Hepatocyte (in vitro differentiated cells): ENCODE data around the gene NUBPL. TPM values are rescaled to one million over a fixed set of nuclear protein-coding genes. Genes with fewer than 3 reads are reported as not detected.

Experiments used
- DNase-seq: peaks from one replicate; pipeline ENCODE4 v3.0.0-alpha.2; 2016; ENCODE audit warnings: low spot score
- H2AFZ ChIP-seq: fragments of 200-600 bp; sonication (generic); 2 replicates; pipeline ENCODE4 v1.6.0; 2016; ENCODE audit warnings: antibody characterized with exemption, mild to moderate bottlenecking
- H3K27ac ChIP-seq: fragments of 200-600 bp; sonication (generic); 2 replicates; pipeline ENCODE4 v1.5.1; 2016; ENCODE audit warnings: mild to moderate bottlenecking
- H3K27me3 ChIP-seq: fragments of 200-600 bp; sonication (generic); 2 replicates; pipeline ENCODE4 v1.6.1; 2016
- H3K36me3 ChIP-seq: fragments of 200-600 bp; sonication (generic); replicated peaks from 2 replicates; pipeline ENCODE4 v1.5.1; 2016; ENCODE audit warnings: low read depth; ENCODE audit not compliant: insufficient read depth
- H3K4me1 ChIP-seq: fragments of 200-600 bp; sonication (generic); 2 replicates; pipeline ENCODE4 v1.5.1; 2016; ENCODE audit warnings: mild to moderate bottlenecking, moderate library complexity; ENCODE audit not compliant: insufficient read depth
- H3K4me2 ChIP-seq: fragments of 200-600 bp; sonication (generic); 2 replicates; pipeline ENCODE4 v1.6.0; 2016
- H3K4me3 ChIP-seq: fragments of 200-600 bp; sonication (generic); 2 replicates; pipeline ENCODE4 v1.5.1; 2016; ENCODE audit warnings: mild to moderate bottlenecking
- H3K79me2 ChIP-seq: fragments of 200-600 bp; sonication (generic); 2 replicates; pipeline ENCODE4 v1.6.0; 2017; ENCODE audit warnings: mild to moderate bottlenecking
- H3K9me2 ChIP-seq: fragments of 200-600 bp; sonication (generic); replicated peaks from 2 replicates; pipeline ENCODE4 v1.6.0; 2017; ENCODE audit warnings: mild to moderate bottlenecking; ENCODE audit not compliant: insufficient read depth
- H3K9me3 ChIP-seq: fragments of 200-600 bp; sonication (generic); 2 replicates; pipeline ENCODE4 v1.5.1; 2016; ENCODE audit warnings: low read depth, mild to moderate bottlenecking
- H4K20me1 ChIP-seq: fragments of 200-600 bp; sonication (generic); 2 replicates; pipeline ENCODE4 v1.6.0; 2016; ENCODE audit warnings: mild to moderate bottlenecking; ENCODE audit not compliant: insufficient read depth, poor library complexity, severe bottlenecking
- EZH2 ChIP-seq: fragments of 200-600 bp; sonication (generic); IDR thresholded peaks from 2 replicates; pipeline ENCODE4 v1.6.1; 2016; ENCODE audit warnings: antibody characterized with exemption, mild to moderate bottlenecking, borderline replicate concordance
- EZH2phosphoT487 ChIP-seq: fragments of 200-600 bp; sonication (generic); IDR thresholded peaks from one replicate; pipeline ENCODE4 v1.6.1; 2018; ENCODE audit warnings: antibody characterized with exemption, mild to moderate bottlenecking, low read depth, moderate library complexity; ENCODE audit not compliant: unreplicated experiment, severe bottlenecking
- WGBS: methylation state at CpG from one replicate; pipeline ENCODE4 v1.1.6; 2016; ENCODE audit warnings: low lambda C conversion rate; ENCODE audit errors: missing lambda C conversion rate; 5-methylcytosine and 5-hydroxymethylcytosine counted together
- polyA plus RNA-seq: library from polyadenylated mRNA; unstranded; fragments of >200 nt; fragmentation: Nextera tagmentation; extraction: Ambion mirVana; gene quantifications from 2 replicates; pipeline ENCODE4 v1.2.1, GENCODE V29; 2016
- total RNA-seq: library from RNA; depleted of rRNA; stranded (reverse); fragments of >200 nt; gene quantifications from 2 replicates; pipeline ENCODE4 v1.2.3, GENCODE V29; 2014
- TF ChIP-seq, protein P1 (sequence below): fragments of 200-600 bp; sonication (generic); IDR thresholded peaks from 2 replicates; pipeline ENCODE4 v1.5.1; 2016; ENCODE audit warnings: antibody characterized with exemption, mild to moderate bottlenecking; ENCODE audit not compliant: poor library complexity

The NUBPL gene
- total and polyA plus RNA-seq, 2 experiments from 2014 or later, result 7.4 to 14.8 TPM

DNA sequence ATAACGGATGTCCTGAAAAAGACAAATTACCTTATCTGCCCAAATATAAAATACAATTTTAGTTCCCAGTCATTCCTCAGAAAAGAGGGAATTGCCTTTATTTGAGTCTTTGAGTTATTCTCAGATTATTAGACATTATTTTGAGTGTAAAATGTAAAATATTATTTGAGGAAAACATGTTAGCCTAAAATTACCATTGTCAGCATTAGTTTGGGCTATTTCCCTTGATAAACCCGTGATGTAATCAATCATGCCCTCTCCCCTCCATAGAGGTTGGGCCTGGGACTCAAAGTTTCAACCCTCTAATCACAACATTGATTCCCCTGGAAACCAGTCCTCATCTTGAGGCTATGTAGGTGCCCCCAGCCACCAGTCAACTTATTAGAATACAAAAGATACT is 213.4 kb downstream of the NUBPL start:
- H2AFZ ChIP-seq, result no peak overlapping the region
- H3K4me2 ChIP-seq, result no peak overlapping the region
- no peaks in the 10 kb centered on the region for H3K36me3 ChIP-seq
- no peaks in the 10 kb centered on the region for H3K27me3 ChIP-seq
- 99% methylated on average over 2 of the region's 2 CpGs for WGBS
- no peaks in the 10 kb centered on the region for H3K9me2 ChIP-seq
- no peaks in the 10 kb centered on the region for H3K9me3 ChIP-seq
- H3K4me1 ChIP-seq, result no peaks in the 10 kb centered on the region
- H4K20me1 ChIP-seq, result no peaks in the 10 kb centered on the region
- H3K79me2 ChIP-seq, result no peaks in the 10 kb centered on the region
- H3K4me3 ChIP-seq, result no peak overlapping the region
- no peak for TF ChIP-seq EZH2phosphoT487
- TF ChIP-seq EZH2, result no peak
- TF ChIP-seq, protein P1, sequence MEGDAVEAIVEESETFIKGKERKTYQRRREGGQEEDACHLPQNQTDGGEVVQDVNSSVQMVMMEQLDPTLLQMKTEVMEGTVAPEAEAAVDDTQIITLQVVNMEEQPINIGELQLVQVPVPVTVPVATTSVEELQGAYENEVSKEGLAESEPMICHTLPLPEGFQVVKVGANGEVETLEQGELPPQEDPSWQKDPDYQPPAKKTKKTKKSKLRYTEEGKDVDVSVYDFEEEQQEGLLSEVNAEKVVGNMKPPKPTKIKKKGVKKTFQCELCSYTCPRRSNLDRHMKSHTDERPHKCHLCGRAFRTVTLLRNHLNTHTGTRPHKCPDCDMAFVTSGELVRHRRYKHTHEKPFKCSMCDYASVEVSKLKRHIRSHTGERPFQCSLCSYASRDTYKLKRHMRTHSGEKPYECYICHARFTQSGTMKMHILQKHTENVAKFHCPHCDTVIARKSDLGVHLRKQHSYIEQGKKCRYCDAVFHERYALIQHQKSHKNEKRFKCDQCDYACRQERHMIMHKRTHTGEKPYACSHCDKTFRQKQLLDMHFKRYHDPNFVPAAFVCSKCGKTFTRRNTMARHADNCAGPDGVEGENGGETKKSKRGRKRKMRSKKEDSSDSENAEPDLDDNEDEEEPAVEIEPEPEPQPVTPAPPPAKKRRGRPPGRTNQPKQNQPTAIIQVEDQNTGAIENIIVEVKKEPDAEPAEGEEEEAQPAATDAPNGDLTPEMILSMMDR, result no peak
- H3K27ac ChIP-seq, result no peak overlapping the region
- no peak for DNase-seq

GRCh38 chr14:31777312-31777711 is 216.1 kb downstream of the NUBPL start:
- H3K4me1 ChIP-seq, result no peaks in the 10 kb centered on the region
- no peaks in the 10 kb centered on the region for H3K36me3 ChIP-seq
- H3K4me3 ChIP-seq, result no peak overlapping the region
- no peaks in the 10 kb centered on the region for H3K27me3 ChIP-seq
- TF ChIP-seq, protein P1, result no peak
- peaks cover 18% of the 10 kb centered on the region for H3K9me3 ChIP-seq
- no peaks in the 10 kb centered on the region for H4K20me1 ChIP-seq
- DNase-seq, result no peak
- no peaks in the 10 kb centered on the region for H3K79me2 ChIP-seq
- H3K27ac ChIP-seq, result no peak overlapping the region
- no peaks in the 10 kb centered on the region for H3K9me2 ChIP-seq
- H3K4me2 ChIP-seq, result no peak overlapping the region
- no peak overlapping the region for H2AFZ ChIP-seq
- WGBS, result 82% methylated on average over 4 of the region's 4 CpGs

- no peak overlapping the region for H3K27ac ChIP-seq
- no peak overlapping the region for H3K4me3 ChIP-seq
- no peaks in the 10 kb centered on the region for H3K9me2 ChIP-seq
- no peak overlapping the region for H3K4me2 ChIP-seq
- H3K79me2 ChIP-seq, result no peaks in the 10 kb centered on the region
- TF ChIP-seq, protein P1, result no peak
- no peak for TF ChIP-seq EZH2
- TF ChIP-seq EZH2phosphoT487, result no peak
- H3K27me3 ChIP-seq, result no peaks in the 10 kb centered on the region
- no peaks in the 10 kb centered on the region for H4K20me1 ChIP-seq
- no peaks in the 10 kb centered on the region for H3K36me3 ChIP-seq
- no peak overlapping the region for H2AFZ ChIP-seq
- no peaks in the 10 kb centered on the region for H3K4me1 ChIP-seq
- H3K9me3 ChIP-seq, result peaks cover 18% of the 10 kb centered on the region
- no peak for DNase-seq
- WGBS, result 97% methylated on average over 1 of the region's 1 CpG
Observed at GRCh38 chr14:31781578-31781977, 220.4 kb downstream of the NUBPL start.

DNA sequence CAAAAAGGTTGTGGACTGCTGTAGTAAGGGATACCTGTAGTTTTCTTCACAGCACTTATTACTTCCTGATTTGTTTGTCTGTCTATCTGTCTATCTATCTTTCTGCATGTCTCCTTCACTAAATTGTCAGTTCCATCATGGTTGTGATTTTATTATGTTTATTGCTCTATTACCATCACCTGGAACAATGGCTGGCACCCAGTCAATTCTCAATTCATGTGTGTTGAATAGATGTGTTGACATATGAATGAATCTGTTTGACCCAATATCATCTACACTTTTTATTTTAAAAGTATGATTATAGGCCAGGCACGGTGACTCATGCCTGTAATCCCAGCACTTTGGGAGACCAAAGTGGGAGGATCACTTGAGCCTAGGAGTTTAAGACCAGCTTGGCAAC is 224.4 kb downstream of the NUBPL start:
- TF ChIP-seq EZH2, result no peak
- no peak for TF ChIP-seq EZH2phosphoT487
- TF ChIP-seq, protein P1, result no peak

More for the DNA sequence above, 224.4 kb downstream of the NUBPL start:
- Histone ChIP-seq H4K20me1 (no peaks in the 10 kb centered on the region), H2AFZ (no peak overlapping the region), H3K9me2 (no peaks in the 10 kb centered on the region), H3K79me2 (no peaks in the 10 kb centered on the region), H3K4me1 (no peaks in the 10 kb centered on the region), H3K27ac (no peak overlapping the region), H3K27me3 (no peaks in the 10 kb centered on the region), H3K9me3 (peaks cover 15% of the 10 kb centered on the region), H3K36me3 (no peaks in the 10 kb centered on the region), H3K4me3 (no peak overlapping the region), H3K4me2 (no peak overlapping the region)
- no peak for DNase-seq
- 95% methylated on average over 1 of the region's 1 CpG for WGBS
